ENCODE data around the gene LUZP4.
"Not testable (repeated sequence)": the region's sequence is repeated elsewhere in the genome, so short reads cannot be mapped to it uniquely, and the experiment has no call there.

Gene LUZP4

GRCh38 chrX:115337491-115338144 lies 48.1 kb downstream of the LUZP4 start:
- no peak for DNase-seq (ENCODE audit: low read depth)

- DNase-seq (ENCODE audit: low read depth) = no peak
Measured at GRCh38 chrX:115339441-115340025, 50.0 kb downstream of the LUZP4 start.

GRCh38 chrX:115341421-115341820 lies 51.9 kb downstream of the LUZP4 start:
- DNase-seq (ENCODE audit: low read depth) = no peak

GRCh38 chrX:115344885-115345614 lies 55.5 kb downstream of the LUZP4 start:
- no peak for DNase-seq (ENCODE audit: low read depth)

DNA sequence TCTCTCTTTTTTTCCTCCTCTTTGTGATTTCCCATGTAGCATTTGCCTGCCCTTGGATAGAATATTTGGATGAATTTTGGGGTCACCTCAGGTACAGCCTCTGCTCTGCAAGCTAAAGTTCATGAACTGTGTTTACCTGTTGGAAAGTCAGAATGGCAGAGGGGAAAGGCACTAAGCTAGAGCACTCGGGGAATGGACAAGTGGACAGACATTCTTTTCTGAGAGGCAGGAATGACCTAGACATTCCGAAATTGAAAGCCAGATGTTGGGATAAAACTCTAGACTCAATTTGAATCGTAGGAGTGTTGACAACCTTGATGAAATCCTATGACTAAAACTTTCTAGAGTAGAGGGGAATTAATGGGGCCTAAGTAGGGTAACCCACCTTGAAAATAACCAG lies 56.1 kb downstream of the LUZP4 start:
- DNase-seq (ENCODE audit: low read depth) = no peak

DNA sequence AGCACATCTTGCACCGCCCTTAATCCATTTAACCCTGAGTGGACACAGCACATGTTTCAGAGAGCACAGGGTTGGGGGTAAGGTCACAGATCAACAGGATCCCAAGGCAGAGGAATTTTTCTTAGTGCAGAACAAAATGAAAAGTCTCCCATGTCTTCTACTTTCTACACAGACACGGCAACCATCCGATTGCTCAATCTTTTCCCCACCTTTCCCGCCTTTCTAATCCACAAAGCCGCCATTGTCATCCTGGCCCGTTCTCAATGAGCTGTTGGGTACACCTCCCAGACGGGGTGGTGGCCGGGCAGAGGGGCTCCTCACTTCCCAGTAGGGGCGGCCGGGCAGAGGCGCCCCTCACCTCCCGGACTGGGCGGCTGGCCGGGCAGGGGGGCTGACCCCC lies 57.2 kb downstream of the LUZP4 start:
- DNase-seq (ENCODE audit: low read depth) = not testable (repeated sequence)

GRCh38 chrX:115348446-115349225 lies 59.1 kb downstream of the LUZP4 start:
- DNase-seq (ENCODE audit: low read depth) = no peak

GRCh38 chrX:115350711-115351381 lies 61.3 kb downstream of the LUZP4 start:
- no peak for DNase-seq (ENCODE audit: low read depth)

- no peak for DNase-seq (ENCODE audit: low read depth)
Measured at GRCh38 chrX:115356369-115356768, 66.9 kb downstream of the LUZP4 start.
